ENCODE measurements around the gene CARS1. TPM values are rescaled to one million over a fixed set of nuclear protein-coding genes. Genes with fewer than 3 reads are reported as not detected.
A peak's percentile ranks its signal among the peaks of the same experiment; 100 is the strongest.

The CARS1 gene
- total RNA-seq, 4 donors from 2014 or later: 31.5 to 46.5 (median 34.7) TPM

- H3K36me3 ChIP-seq: peaks cover 0 to 55% of the 10 kb centered on the region in 2 donors
- H3K4me1 ChIP-seq: peaks cover 0 to 5% of the 10 kb centered on the region in 2 donors
- no peak overlapping the region for H3K4me3 ChIP-seq
- no peaks in the 10 kb centered on the region for H3K9me3 ChIP-seq
- H3K27me3 ChIP-seq: no peaks in the 10 kb centered on the region
- H3K27ac ChIP-seq: no peak overlapping the region
- ATAC-seq: no peak
- no peak for TF ChIP-seq POLR2A (IDR thresholded peaks at IDR 0.05)
- TF ChIP-seq CTCF (IDR thresholded peaks at IDR 0.05 in 4 of 5, conservative IDR thresholded peaks at IDR 0.05 in 1 of 5): no peak
- intact Hi-C loops (cut with DNase I; ENCODE audit: low total_unique reads) (no loop called here), in situ Hi-C loops (cut with MboI; ENCODE audit: low sequenced_read_pairs in 4 of 4) (no loop called here)
- DNase-seq: no peak
Observed at GRCh38 chr11:3026803-3027202, 30.4 kb downstream of the CARS1 start.

- intact Hi-C loops (cut with DNase I; ENCODE audit: low total_unique reads): no loop called here
- H3K36me3 ChIP-seq: peaks cover 0 to 49% of the 10 kb centered on the region in 2 donors
- TF ChIP-seq CTCF (IDR thresholded peaks at IDR 0.05 in 4 of 5, conservative IDR thresholded peaks at IDR 0.05 in 1 of 5): no peak
- TF ChIP-seq POLR2A (IDR thresholded peaks at IDR 0.05): no peak
- no peaks in the 10 kb centered on the region for H3K27me3 ChIP-seq
- no peaks in the 10 kb centered on the region for H3K9me3 ChIP-seq
- in situ Hi-C loops (cut with MboI; ENCODE audit: low sequenced_read_pairs in 4 of 4): no loop called here
- H3K4me1 ChIP-seq: no peaks in the 10 kb centered on the region
- DNase-seq (no peak), ATAC-seq (no peak)
- H3K27ac ChIP-seq: no peak overlapping the region
- no peak overlapping the region for H3K4me3 ChIP-seq
Observed at GRCh38 chr11:3022982-3023381, 34.2 kb downstream of the CARS1 start.

- in situ Hi-C loops (cut with MboI; ENCODE audit: low sequenced_read_pairs in 4 of 4) (no loop called here), intact Hi-C loops (cut with DNase I; ENCODE audit: low total_unique reads) (no loop called here)
- Histone ChIP-seq H3K4me1 (no peaks in the 10 kb centered on the region), H3K27me3 (no peaks in the 10 kb centered on the region), H3K4me3 (no peak overlapping the region), H3K36me3 (peaks cover 0 to 49% of the 10 kb centered on the region in 2 donors), H3K27ac (no peak overlapping the region), H3K9me3 (no peaks in the 10 kb centered on the region)
- ATAC-seq: no peak
- no peak for DNase-seq
- TF ChIP-seq CTCF (IDR thresholded peaks at IDR 0.05 in 4 of 5, conservative IDR thresholded peaks at IDR 0.05 in 1 of 5) (no peak), POLR2A (IDR thresholded peaks at IDR 0.05) (no peak)
Observed at GRCh38 chr11:3022300-3022967, 34.8 kb downstream of the CARS1 start.

- Histone ChIP-seq H3K27me3 (no peaks in the 10 kb centered on the region), H3K27ac (no peak overlapping the region), H3K36me3 (peaks cover 0 to 50% of the 10 kb centered on the region in 2 donors), H3K4me3 (no peak overlapping the region), H3K4me1 (no peaks in the 10 kb centered on the region), H3K9me3 (no peaks in the 10 kb centered on the region)
- in situ Hi-C loops (cut with MboI; ENCODE audit: low sequenced_read_pairs in 4 of 4) (no loop called here), intact Hi-C loops (cut with DNase I; ENCODE audit: low total_unique reads) (no loop called here)
- TF ChIP-seq CTCF (IDR thresholded peaks at IDR 0.05 in 4 of 5, conservative IDR thresholded peaks at IDR 0.05 in 1 of 5): peak in 4 of 5 experiments; percentile 19 to 48 (median 31)
- no peak for TF ChIP-seq POLR2A (IDR thresholded peaks at IDR 0.05)
- ATAC-seq (peak in 1 of 2 donors; percentile 45), DNase-seq (no peak)
Observed at GRCh38 chr11:3021125-3021524, 36.1 kb downstream of the CARS1 start.

- no peak overlapping the region for H3K4me3 ChIP-seq
- no peaks in the 10 kb centered on the region for H3K4me1 ChIP-seq
- TF ChIP-seq POLR2A (IDR thresholded peaks at IDR 0.05) (no peak), CTCF (IDR thresholded peaks at IDR 0.05 in 4 of 5, conservative IDR thresholded peaks at IDR 0.05 in 1 of 5) (no peak)
- peaks cover 0 to 49% of the 10 kb centered on the region in 2 donors for H3K36me3 ChIP-seq
- DNase-seq: no peak
- in situ Hi-C loops (cut with MboI; ENCODE audit: low sequenced_read_pairs in 4 of 4): no loop called here
- intact Hi-C loops (cut with DNase I; ENCODE audit: low total_unique reads): no loop called here
- no peak for ATAC-seq
- H3K27ac ChIP-seq: no peak overlapping the region
- no peaks in the 10 kb centered on the region for H3K9me3 ChIP-seq
- H3K27me3 ChIP-seq: no peaks in the 10 kb centered on the region
Observed at GRCh38 chr11:3020011-3020410, 37.2 kb downstream of the CARS1 start.

All from gastrocnemius medialis (tissue), 4 donors.